K562 (cell line): ENCODE measurements around the gene RBM19. TPM values are rescaled to one million over a fixed set of nuclear protein-coding genes. Genes with fewer than 3 reads are reported as not detected.

Experiments
- ATAC-seq: fragments of 200-7000 bp; cut with Tn5 transposase; 3 replicates; pipeline ENCODE4 v1.9.1; 2020; ENCODE audit warnings: moderate library complexity
- BruUV-seq: library from RNA; stranded (reverse); fragments of 400-500 nt; replicated peaks from 2 replicates; lab custom pipeline; 2021; lab: Mats Ljungman, UMichigan
- CTCF ChIA-PET: fragments of 300-600 bp; formaldehyde crosslinking; extraction: SDS; loops from one replicate; lab custom pipeline; 2021; ENCODE audit warnings: low intra/inter-chr PET ratio; lab: Yijun Ruan, JAX
- POLR2A ChIA-PET: fragments of 300-600, 350-650 bp; sonication (Branson Sonifier 250); formaldehyde crosslinking; extraction: SDS; loops from one replicate; lab custom pipeline; 2021; ENCODE audit warnings: antibody characterized with exemption, inconsistent platforms; lab: Yijun Ruan, JAX
- DNase-seq, 4 experiments: peaks; one replicate each; pipeline versions ENCODE4 v3.0.0 to v3.0.0-alpha.2; 2011 to 2018; ENCODE audit warnings: low spot score in 3 of 4, mixed read lengths in 3 of 4; ENCODE audit errors: extremely low read depth in 1 of 4
- FAIRE-seq: peaks from 2 replicates; lab custom pipeline; 2011; peaks lifted over from hg19 to GRCh38; lab: Jason Lieb, UNC
- H2AFZ ChIP-seq: 2 replicates; pipeline ENCODE4 v1.6.0; 2011; ENCODE audit warnings: low read depth, low read length, control low read depth, inconsistent platforms
- H3K27ac ChIP-seq: fragments of 200-600 bp; 3 replicates; pipeline ENCODE4 v1.8.0; 2011; ENCODE audit warnings: low read depth, mild to moderate bottlenecking, control low read depth, inconsistent platforms, low read length, moderate library complexity, mixed read lengths; ENCODE audit errors: extremely low read depth
- H3K27me3 ChIP-seq, 2 experiments: fragments of 300-600 bp in 1 of 2; 2 replicates in 1 of 2; 3 replicates in 1 of 2; pipeline versions ENCODE4 v1.6.0 to v1.8.0; 2011; ENCODE audit warnings: inconsistent platforms in 2 of 2, low read length in 2 of 2, mild to moderate bottlenecking in 1 of 2, mixed read lengths in 1 of 2, moderate library complexity in 1 of 2; ENCODE audit not compliant: control insufficient read depth in 2 of 2, insufficient read depth in 2 of 2
- H3K36me3 ChIP-seq: fragments of 300-600 bp; 3 replicates; pipeline ENCODE4 v1.8.0; 2011; ENCODE audit warnings: mild to moderate bottlenecking, low read length, inconsistent platforms; ENCODE audit not compliant: control insufficient read depth, insufficient read depth
- H3K4me1 ChIP-seq, 2 experiments: fragments of 200-600 bp in 1 of 2; replicated peaks in 1 of 2; 2 replicates in 1 of 2; 3 replicates in 1 of 2; pipeline versions ENCODE4 v1.5.1 to v1.8.0; 2011; ENCODE audit warnings: inconsistent platforms in 2 of 2, low read length in 2 of 2, mild to moderate bottlenecking in 1 of 2, mixed read lengths in 1 of 2, moderate library complexity in 1 of 2; ENCODE audit not compliant: control insufficient read depth in 2 of 2, insufficient read depth in 2 of 2
- H3K4me2 ChIP-seq: 2 replicates; pipeline ENCODE4 v1.6.1; 2011; ENCODE audit warnings: low read length, control low read depth, inconsistent platforms, mixed read lengths; ENCODE audit not compliant: insufficient read depth
- H3K4me3 ChIP-seq: fragments of 200-600 bp; sonication (generic), shearing (Covaris generic); 2 replicates; pipeline ENCODE4 v1.5.1; 2016; ENCODE audit warnings: control low read depth, inconsistent platforms
- H3K79me2 ChIP-seq: fragments of 200-600 bp; 3 replicates; pipeline ENCODE4 v1.8.0; 2011; ENCODE audit warnings: low read length, inconsistent platforms; ENCODE audit not compliant: control insufficient read depth, insufficient read depth
- H3K9ac ChIP-seq, 2 experiments: 2 replicates each; pipeline versions ENCODE4 v1.6.0 to v1.6.1; 2011; ENCODE audit warnings: low read depth in 2 of 2, low read length in 2 of 2, control low read depth in 1 of 2, inconsistent platforms in 1 of 2, mild to moderate bottlenecking in 1 of 2, mixed read lengths in 1 of 2; ENCODE audit not compliant: insufficient read depth in 1 of 2
- H3K9me1 ChIP-seq: one replicate; pipeline ENCODE4 v1.6.0; 2011; ENCODE audit warnings: inconsistent platforms, mild to moderate bottlenecking, low read length, moderate library complexity; ENCODE audit not compliant: control insufficient read depth, insufficient read depth
- H3K9me3 ChIP-seq: replicated peaks from 2 replicates; pipeline ENCODE4 v1.5.1; 2011; ENCODE audit warnings: low read depth, low read length, inconsistent platforms; ENCODE audit not compliant: control insufficient read depth, insufficient read depth
- H4K20me1 ChIP-seq: replicated peaks from 2 replicates; pipeline ENCODE4 v1.6.1; 2011; ENCODE audit warnings: low read length, inconsistent platforms, mixed read lengths; ENCODE audit not compliant: control insufficient read depth, insufficient read depth
- CHD1 ChIP-seq: fragments of 200-600 bp; sonication (generic); IDR thresholded peaks from one replicate; pipeline ENCODE4 v1.6.1; 2012; ENCODE audit warnings: mild to moderate bottlenecking, moderate library complexity, low read length, inconsistent platforms
- FOSL1 ChIP-seq: fragments of 200-800 bp; sonication (Bioruptor generic); conservative IDR thresholded peaks from 2 replicates; pipeline ENCODE4 v1.6.1; 2016; ENCODE audit warnings: missing genetic modification characterization, missing compliant biosample characterization
- PBX2 ChIP-seq, 2 experiments: IDR thresholded peaks in 1 of 2; conservative IDR thresholded peaks in 1 of 2; 2 replicates each; pipeline ENCODE4 v1.6.1; 2016; ENCODE audit warnings: low read depth in 2 of 2, mild to moderate bottlenecking in 1 of 2, missing compliant biosample characterization in 1 of 2, missing genetic modification characterization in 1 of 2, moderate library complexity in 1 of 2
- TFAM ChIP-seq: fragments of 250-450 bp; sonication (Bioruptor Pico); conservative IDR thresholded peaks from 2 replicates; pipeline ENCODE4 v1.5.0; 2021; ENCODE audit warnings: mild to moderate bottlenecking, moderate library complexity
- ZBTB11 ChIP-seq, 3 experiments: fragments of 200-800 bp in 1 of 3; fragments of 250-450 bp in 1 of 3; fragments of 450-650 bp in 1 of 3; sonication (Bioruptor Pico) in 1 of 3; sonication (Bioruptor generic) in 1 of 3; formaldehyde crosslinking in 1 of 3; IDR thresholded peaks; 2 replicates each; pipeline versions ENCODE4 v1.6.1 to v1.8.0; 2016 to 2022; ENCODE audit warnings: mild to moderate bottlenecking in 2 of 3, missing genetic modification characterization in 2 of 3, missing compliant biosample characterization in 1 of 3, moderate library complexity in 1 of 3
- ZHX1 ChIP-seq: fragments of 150-350 bp; conservative IDR thresholded peaks from 2 replicates; pipeline ENCODE4 v1.6.1; 2014; ENCODE audit warnings: low read length
- WGBS: fragments of 100-300 bp; shearing (Covaris generic); methylation state at CpG from one replicate; pipeline ENCODE4 v1.1.6; 2016; ENCODE audit warnings: low coverage, mixed read lengths; ENCODE audit not compliant: insufficient coverage; ENCODE audit errors: missing lambda C conversion rate; 5-methylcytosine and 5-hydroxymethylcytosine counted together
- in situ Hi-C: fragments of 300-500 bp; cut with MboI; formaldehyde crosslinking; loops from 4 replicates; pipeline ENCODE4 v1.15.0; 2018; ENCODE audit warnings: inconsistent platforms, mixed read lengths
- intact Hi-C: fragments of 100-400 bp; cut with micrococcal nuclease; formaldehyde crosslinking; loops from 2 replicates; pipeline ENCODE4 v1.14.2; 2022
- polyA plus RNA-seq, 8 experiments: library from polyadenylated mRNA; depleted of rRNA in 4 of 8; stranded (reverse) in 5 of 8; unstranded in 3 of 8; fragments of >200 nt; fragmentation: Nextera tagmentation in 2 of 8; fragmentation: Illumina TruSeq in 1 of 8; extraction: Ambion mirVana in 2 of 8; extraction: Trizol in 1 of 8; gene quantifications; 2 replicates each; pipeline versions ENCODE4 v1.2.1 to v1.2.3, GENCODE V29; 2011 to 2014; ENCODE audit warnings: inconsistent platforms in 1 of 8, missing spikeins in 1 of 8
- total RNA-seq, 7 experiments: library from RNA; depleted of rRNA in 6 of 7; stranded (reverse); fragments of >200 nt in 6 of 7; fragmentation: Illumina TruSeq in 2 of 7; extraction: Trizol in 2 of 7; gene quantifications; 2 replicates each; pipeline versions ENCODE4 v1.2.1 to v1.2.3, GENCODE V29; 2011 to 2021; ENCODE audit warnings: low replicate concordance in 1 of 7

RBM19 gene
- total and polyA plus RNA-seq, 9 of the 15 experiments (the other 6 are each of a cell fraction or from before 2014, with no cell fraction given), result 16.0 to 58.4 (median 37.9) TPM

- TF ChIP-seq TFAM (CRISPR knock-in tag) (no peak), CHD1 (peak; percentile 3)
Observed at GRCh38 chr12:113934060-113934814, 31.9 kb downstream of the RBM19 start (continued).

- peaks cover 76% of the 10 kb centered on the region; the same call in 2 of the 3 replicates for H3K36me3 ChIP-seq
- 0 out of 2 replicates have a peak overlapping the region, but pooled peaks have one; percentile 10 for H3K4me3 ChIP-seq
- no peaks in the 10 kb centered on the region for H3K79me2 ChIP-seq
- H2AFZ ChIP-seq, result peak overlapping the region; percentile 56
- no TSS peak for BruUV-seq
- peak overlapping the region; percentile 56 for H3K4me2 ChIP-seq
- FAIRE-seq, result no peak
- DNase-seq, result peak; percentile 81 to 85 (median 82)
- peak; percentile 83 for ATAC-seq
- H3K9me1 ChIP-seq, result peaks cover 10% of the 10 kb centered on the region
- peaks cover 45 to 49% of the 10 kb centered on the region in 2 experiments for H3K4me1 ChIP-seq
- ChIA-PET CTCF (no interaction called here), POLR2A (interaction anchor here (0.5 to 1.4 kb wide), 8 partner anchors 11 to 1367 kb away, joined by 3 to 4 read pairs (median 3); no protein-coding TSS in a partner anchor)
- no peaks in the 10 kb centered on the region for H4K20me1 ChIP-seq
- in situ Hi-C loops (no loop called here), intact Hi-C loops (loop anchor here (2.0 to 5.0 kb wide), 2 partner anchors 34 to 286 kb away; partner anchors contain the start of gene RBM19)
- 2% methylated on average over 13 of the region's 18 CpGs for WGBS
- peak overlapping the region; percentile 74 for H3K27ac ChIP-seq
- peak overlapping the region; percentile 51 to 78 for H3K9ac ChIP-seq
- H3K27me3 ChIP-seq, result no peaks in the 10 kb centered on the region
- no peaks in the 10 kb centered on the region for H3K9me3 ChIP-seq
- peak; percentile 84 for TF ChIP-seq FOSL1 (tag)
- no peak for TF ChIP-seq PBX2 (CRISPR knock-in tag; IDR thresholded peaks at IDR 0.05; ENCODE audit: low read depth)
- no peak; the same call in 1 of the 2 replicates for TF ChIP-seq PBX2 (tag; conservative IDR thresholded peaks at IDR 0.05; ENCODE audit: low read depth)
- TF ChIP-seq ZBTB11 (CRISPR knock-in tag; IDR thresholded peaks at IDR 0.05), result peak in 1 of 3 experiments; percentile 42; a peak in 1 of 6 replicates
- TF ChIP-seq ZHX1, result no peak
Observed at GRCh38 chr12:113933201-113933786, 32.8 kb downstream of the RBM19 start.
